ENCODE data around the gene CIAPIN1.

Gene CIAPIN1

GRCh38 chr16:57473906-57474305 lies 26.7 kb upstream of the CIAPIN1 start:
- Histone ChIP-seq H3K9me2 (replicated peaks; ENCODE audit: insufficient read depth, low read length) (no peaks in the 10 kb centered on the region), H3K4me3 (ENCODE audit: insufficient read depth, low read length, poor library complexity, severe bottlenecking) (no peak overlapping the region), H4K20me1 (ENCODE audit: low read depth, low read length) (no peaks in the 10 kb centered on the region), H2AFZ (ENCODE audit: low read depth, low read length, severe bottlenecking) (no peak overlapping the region), H3K27me3 (ENCODE audit: low read length) (no peaks in the 10 kb centered on the region), H3K27ac (ENCODE audit: low read depth, low read length) (no peak overlapping the region), H3K9ac (ENCODE audit: low read length) (no peak overlapping the region), H3K79me2 (ENCODE audit: insufficient read depth, low read length) (no peaks in the 10 kb centered on the region), H3K36me3 (ENCODE audit: low read length) (no peaks in the 10 kb centered on the region), H3K4me2 (ENCODE audit: low read depth, low read length, poor library complexity, severe bottlenecking) (no peak overlapping the region), H3F3A (ENCODE audit: insufficient read depth) (no peaks in the 10 kb centered on the region), H3K9me3 (ENCODE audit: insufficient read depth, low read length) (no peaks in the 10 kb centered on the region)
- no peak for TF ChIP-seq CTCF (IDR thresholded peaks at IDR 0.05; ENCODE audit: insufficient read depth, low read length, poor library complexity, severe bottlenecking)
- TF ChIP-seq EZH2phosphoT487 (conservative IDR thresholded peaks at IDR 0.05; ENCODE audit: low read length): no peak

GRCh38 chr16:57473176-57473840 lies 26.1 kb upstream of the CIAPIN1 start:
- no peaks in the 10 kb centered on the region for H3K9me3 ChIP-seq (ENCODE audit: insufficient read depth, low read length)
- H3K36me3 ChIP-seq (ENCODE audit: low read length): no peaks in the 10 kb centered on the region
- no peak overlapping the region for H2AFZ ChIP-seq (ENCODE audit: low read depth, low read length, severe bottlenecking)
- H3K4me2 ChIP-seq (ENCODE audit: low read depth, low read length, poor library complexity, severe bottlenecking): no peak overlapping the region
- H3K79me2 ChIP-seq (ENCODE audit: insufficient read depth, low read length): no peaks in the 10 kb centered on the region
- H4K20me1 ChIP-seq (ENCODE audit: low read depth, low read length): no peaks in the 10 kb centered on the region
- no peak overlapping the region for H3K9ac ChIP-seq (ENCODE audit: low read length)
- H3K4me3 ChIP-seq (ENCODE audit: insufficient read depth, low read length, poor library complexity, severe bottlenecking): no peak overlapping the region
- H3K27me3 ChIP-seq (ENCODE audit: low read length): no peaks in the 10 kb centered on the region
- no peaks in the 10 kb centered on the region for H3K9me2 ChIP-seq (replicated peaks; ENCODE audit: insufficient read depth, low read length)
- H3K27ac ChIP-seq (ENCODE audit: low read depth, low read length): no peak overlapping the region
- no peak for TF ChIP-seq CTCF (IDR thresholded peaks at IDR 0.05; ENCODE audit: insufficient read depth, low read length, poor library complexity, severe bottlenecking)
- H3F3A ChIP-seq (ENCODE audit: insufficient read depth): no peaks in the 10 kb centered on the region

GRCh38 chr16:57472665-57473060 lies 25.5 kb upstream of the CIAPIN1 start:
- Histone ChIP-seq H3K9ac (ENCODE audit: low read length) (no peak overlapping the region), H3K27ac (ENCODE audit: low read depth, low read length) (no peak overlapping the region), H2AFZ (ENCODE audit: low read depth, low read length, severe bottlenecking) (no peak overlapping the region), H4K20me1 (ENCODE audit: low read depth, low read length) (no peaks in the 10 kb centered on the region), H3K79me2 (ENCODE audit: insufficient read depth, low read length) (no peaks in the 10 kb centered on the region), H3K9me3 (ENCODE audit: insufficient read depth, low read length) (no peaks in the 10 kb centered on the region), H3K9me2 (replicated peaks; ENCODE audit: insufficient read depth, low read length) (no peaks in the 10 kb centered on the region), H3K36me3 (ENCODE audit: low read length) (no peaks in the 10 kb centered on the region), H3K4me2 (ENCODE audit: low read depth, low read length, poor library complexity, severe bottlenecking) (no peak overlapping the region), H3F3A (ENCODE audit: insufficient read depth) (peaks cover under 1% of the 10 kb centered on the region; the same call in 1 of the 2 replicates), H3K27me3 (ENCODE audit: low read length) (no peaks in the 10 kb centered on the region), H3K4me3 (ENCODE audit: insufficient read depth, low read length, poor library complexity, severe bottlenecking) (no peak overlapping the region)
- TF ChIP-seq CTCF (IDR thresholded peaks at IDR 0.05; ENCODE audit: insufficient read depth, low read length, poor library complexity, severe bottlenecking) (no peak), EZH2phosphoT487 (conservative IDR thresholded peaks at IDR 0.05; ENCODE audit: low read length) (no peak)
